HTERT RPE-1 (cell line): ENCODE data around the gene BECN2.

Experiments used
- in situ Hi-C: fragments of 300-500 bp; cut with MboI; formaldehyde crosslinking; loops from 4 replicates; pipeline ENCODE4 v1.14.3; 2020; ENCODE audit warnings: low sequenced_read_pairs

Gene BECN2

GRCh38 chr1:241957692-241958494 is at the start of gene BECN2:
Gene BECN2, plus strand, starts transcription at chr1:241957767. Its CDS starts 0 bp downstream, at chr1:241957767.
- in situ Hi-C loops: no loop called here

GRCh38 chr1:241916196-241916595 is 41.4 kb upstream of the BECN2 start:
- in situ Hi-C loops: no loop called here

GRCh38 chr1:241917487-241917886 is 40.1 kb upstream of the BECN2 start:
- in situ Hi-C loops: no loop called here

GRCh38 chr1:241918879-241919278 is 38.7 kb upstream of the BECN2 start:
- in situ Hi-C loops: no loop called here

- in situ Hi-C loops: no loop called here
Observed at GRCh38 chr1:241924080-241924808, 33.3 kb upstream of the BECN2 start.

- in situ Hi-C loops: no loop called here
Observed at GRCh38 chr1:241926141-241926540, 31.4 kb upstream of the BECN2 start.

- in situ Hi-C loops: no loop called here
Observed at GRCh38 chr1:241927321-241927720, 30.2 kb upstream of the BECN2 start.

GRCh38 chr1:241932845-241933244 is 24.7 kb upstream of the BECN2 start:
- in situ Hi-C loops: no loop called here

GRCh38 chr1:241934201-241934848 is 23.2 kb upstream of the BECN2 start:
- in situ Hi-C loops: no loop called here

- in situ Hi-C loops: no loop called here
Observed at GRCh38 chr1:241934866-241935265, 22.7 kb upstream of the BECN2 start.

- in situ Hi-C loops: no loop called here
Observed at GRCh38 chr1:241939798-241940197, 17.8 kb upstream of the BECN2 start.

GRCh38 chr1:241942738-241943137 is 14.8 kb upstream of the BECN2 start:
- in situ Hi-C loops: no loop called here

- in situ Hi-C loops: no loop called here
Observed at GRCh38 chr1:241944300-241944699, 13.3 kb upstream of the BECN2 start.

GRCh38 chr1:241947354-241947753 is 10.2 kb upstream of the BECN2 start:
- in situ Hi-C loops: no loop called here

- in situ Hi-C loops: no loop called here
Observed at GRCh38 chr1:241950390-241950789, 7.2 kb upstream of the BECN2 start.

- in situ Hi-C loops: no loop called here
Observed at GRCh38 chr1:241962153-241962552, 4.6 kb downstream of the BECN2 start.

GRCh38 chr1:241963722-241964121 is 6.2 kb downstream of the BECN2 start:
- in situ Hi-C loops: no loop called here

GRCh38 chr1:241964550-241965282 is 7.1 kb downstream of the BECN2 start:
- in situ Hi-C loops: no loop called here

- in situ Hi-C loops: no loop called here
Observed at GRCh38 chr1:241968611-241969010, 11.0 kb downstream of the BECN2 start.

- in situ Hi-C loops: no loop called here
Observed at GRCh38 chr1:241972703-241973369, 15.3 kb downstream of the BECN2 start.
